KOPT-K1 (cell line): ENCODE results near the gene SLAMF7.
A peak's percentile ranks its signal among the peaks of the same experiment; 100 is the strongest.

Experiments used
- H3K27ac ChIP-seq: fragments of 200-600 bp; sonication (generic); 2 replicates; pipeline ENCODE4 v1.5.1; 2016; ENCODE audit warnings: antibody characterized with exemption, mild to moderate bottlenecking, low read depth, low read length; ENCODE audit not compliant: poor library complexity, severe bottlenecking
- H3K36me3 ChIP-seq: fragments of 200-600 bp; sonication (generic); 2 replicates; pipeline ENCODE4 v1.5.1; 2017; ENCODE audit warnings: antibody characterized with exemption, mild to moderate bottlenecking, low read length, moderate library complexity; ENCODE audit not compliant: insufficient read depth
- H3K9me3 ChIP-seq: fragments of 200-600 bp; sonication (generic); 2 replicates; pipeline ENCODE4 v1.5.1; 2017; ENCODE audit warnings: antibody characterized with exemption, low read length, mild to moderate bottlenecking; ENCODE audit not compliant: insufficient read depth, poor library complexity, severe bottlenecking

SLAMF7 gene

GRCh38 chr1:160789702-160790611 lies 50.9 kb downstream of the SLAMF7 start:
- Histone ChIP-seq H3K36me3 (no peaks in the 10 kb centered on the region), H3K9me3 (no peaks in the 10 kb centered on the region), H3K27ac (no peak overlapping the region)

- Histone ChIP-seq H3K36me3 (no peaks in the 10 kb centered on the region), H3K9me3 (no peaks in the 10 kb centered on the region)
These were observed 55.3 kb downstream of the SLAMF7 start for GRCh38 chr1:160794376-160794775.

GRCh38 chr1:160795951-160796383 lies 56.9 kb downstream of the SLAMF7 start, which contains the start of gene LY9:
LY9 (plus strand) TSS chr1:160796174; CDS start chr1:160796188, 14 bp downstream.
- Histone ChIP-seq H3K9me3 (no peaks in the 10 kb centered on the region), H3K27ac (peak within 1 kb of the TSS; percentile 68), H3K36me3 (no peaks in the 10 kb centered on the region)

More at GRCh38 chr1:160794376-160794775, 55.3 kb downstream of the SLAMF7 start:
- H3K27ac ChIP-seq, result no peak overlapping the region

GRCh38 chr1:160797271-160797709 lies 58.2 kb downstream of the SLAMF7 start:
- H3K9me3 ChIP-seq, result no peaks in the 10 kb centered on the region
- no peaks in the 10 kb centered on the region for H3K36me3 ChIP-seq
- peak overlapping the region; percentile 68 for H3K27ac ChIP-seq

- H3K27ac ChIP-seq, result peak overlapping the region; percentile 68
- no peaks in the 10 kb centered on the region for H3K9me3 ChIP-seq
- H3K36me3 ChIP-seq, result no peaks in the 10 kb centered on the region
These were observed 58.8 kb downstream of the SLAMF7 start for GRCh38 chr1:160797861-160798273.

- Histone ChIP-seq H3K27ac (peak overlapping the region; percentile 68), H3K9me3 (no peaks in the 10 kb centered on the region), H3K36me3 (no peaks in the 10 kb centered on the region)
These were observed 59.4 kb downstream of the SLAMF7 start for GRCh38 chr1:160798439-160798838.

GRCh38 chr1:160799641-160800040 lies 60.6 kb downstream of the SLAMF7 start:
- H3K36me3 ChIP-seq, result no peaks in the 10 kb centered on the region
- no peak overlapping the region for H3K27ac ChIP-seq

GRCh38 chr1:160800142-160800541 lies 61.1 kb downstream of the SLAMF7 start:
- H3K27ac ChIP-seq, result no peak overlapping the region
- H3K9me3 ChIP-seq, result no peaks in the 10 kb centered on the region
- no peaks in the 10 kb centered on the region for H3K36me3 ChIP-seq

More at GRCh38 chr1:160799641-160800040, 60.6 kb downstream of the SLAMF7 start:
- no peaks in the 10 kb centered on the region for H3K9me3 ChIP-seq

GRCh38 chr1:160800645-160801408 lies 61.8 kb downstream of the SLAMF7 start:
- peak overlapping the region; percentile 0 for H3K27ac ChIP-seq

GRCh38 chr1:160801836-160802580 lies 63.0 kb downstream of the SLAMF7 start:
- Histone ChIP-seq H3K27ac (no peak overlapping the region), H3K9me3 (peaks cover 10% of the 10 kb centered on the region), H3K36me3 (no peaks in the 10 kb centered on the region)

More at GRCh38 chr1:160800645-160801408, 61.8 kb downstream of the SLAMF7 start:
- Histone ChIP-seq H3K9me3 (no peaks in the 10 kb centered on the region), H3K36me3 (no peaks in the 10 kb centered on the region)
